ENCODE results near the gene IMMP1L. TPM values are rescaled to one million over a fixed set of nuclear protein-coding genes. Genes with fewer than 3 reads are reported as not detected.

IMMP1L gene
- total and polyA plus RNA-seq, 2 donors (not counting 1 experiment from before 2014, with no cell fraction given): 14.3 to 16.5 TPM

DNA sequence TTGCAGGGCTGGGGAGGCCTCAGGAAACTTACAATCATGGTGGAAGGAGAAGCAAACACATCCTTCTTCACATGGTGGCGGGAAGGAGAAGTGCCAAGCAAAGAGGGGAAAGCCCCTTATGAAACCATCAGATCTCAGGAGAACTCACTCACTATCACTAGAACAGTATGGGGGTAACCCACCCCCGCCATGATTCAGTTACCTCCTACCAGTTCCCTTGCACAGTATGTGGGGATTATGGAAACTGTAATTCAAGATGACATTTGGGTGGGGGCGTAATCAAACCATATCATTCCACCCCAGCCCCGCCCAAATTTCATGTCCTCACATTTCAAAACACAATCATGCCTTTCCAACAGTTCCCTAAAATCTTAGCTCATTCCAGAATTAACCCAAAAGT lies 16.2 kb downstream of the IMMP1L start:
- H4K20me1 ChIP-seq (ENCODE audit: control insufficient read depth, insufficient read depth, low read length, poor library complexity, severe bottlenecking): peaks cover 4% of the 10 kb centered on the region
- no peak overlapping the region for H3K9ac ChIP-seq (ENCODE audit: low read length)
- DNase-seq (no peak), ATAC-seq (ENCODE audit: low read depth) (no peak)
- H3K27me3 ChIP-seq (replicated peaks in 1 of 4; ENCODE audit: control extremely low read depth in 1 of 4, control insufficient read depth in 3 of 4, insufficient read depth in 4 of 4, low read length in 3 of 4): no peaks in the 10 kb centered on the region
- Mint-ChIP-seq H3K27me3 (no peaks in the 10 kb centered on the region), H3K4me3 (no peak overlapping the region), H3K9me3 (ENCODE audit: insufficient read depth) (no peaks in the 10 kb centered on the region), H3K27ac (no peak overlapping the region), H3K4me1 (peaks cover 2% of the 10 kb centered on the region)
- no peak overlapping the region for H3K4me3 ChIP-seq (ENCODE audit: control extremely low read depth in 1 of 5, extremely low read depth in 1 of 5, insufficient read depth in 1 of 5, low read depth in 2 of 5, low read length in 4 of 5)
- H3K4me1 ChIP-seq (ENCODE audit: control insufficient read depth in 2 of 2, insufficient read depth in 2 of 2, low read length in 2 of 2): no peaks in the 10 kb centered on the region
- 100% methylated on average over 2 of the region's 4 CpGs for WGBS (ENCODE audit: insufficient coverage)
- peaks cover 27% of the 10 kb centered on the region for H3K79me2 ChIP-seq (ENCODE audit: control insufficient read depth, insufficient read depth, low read length)
- H3K36me3 ChIP-seq (replicated peaks in 1 of 2; ENCODE audit: control extremely low read depth in 1 of 2, control insufficient read depth in 1 of 2, extremely low read depth in 1 of 2, insufficient read depth in 2 of 2, low read length in 1 of 2): peaks cover 0 to 1% of the 10 kb centered on the region in 2 experiments
- TF ChIP-seq, protein P1, sequence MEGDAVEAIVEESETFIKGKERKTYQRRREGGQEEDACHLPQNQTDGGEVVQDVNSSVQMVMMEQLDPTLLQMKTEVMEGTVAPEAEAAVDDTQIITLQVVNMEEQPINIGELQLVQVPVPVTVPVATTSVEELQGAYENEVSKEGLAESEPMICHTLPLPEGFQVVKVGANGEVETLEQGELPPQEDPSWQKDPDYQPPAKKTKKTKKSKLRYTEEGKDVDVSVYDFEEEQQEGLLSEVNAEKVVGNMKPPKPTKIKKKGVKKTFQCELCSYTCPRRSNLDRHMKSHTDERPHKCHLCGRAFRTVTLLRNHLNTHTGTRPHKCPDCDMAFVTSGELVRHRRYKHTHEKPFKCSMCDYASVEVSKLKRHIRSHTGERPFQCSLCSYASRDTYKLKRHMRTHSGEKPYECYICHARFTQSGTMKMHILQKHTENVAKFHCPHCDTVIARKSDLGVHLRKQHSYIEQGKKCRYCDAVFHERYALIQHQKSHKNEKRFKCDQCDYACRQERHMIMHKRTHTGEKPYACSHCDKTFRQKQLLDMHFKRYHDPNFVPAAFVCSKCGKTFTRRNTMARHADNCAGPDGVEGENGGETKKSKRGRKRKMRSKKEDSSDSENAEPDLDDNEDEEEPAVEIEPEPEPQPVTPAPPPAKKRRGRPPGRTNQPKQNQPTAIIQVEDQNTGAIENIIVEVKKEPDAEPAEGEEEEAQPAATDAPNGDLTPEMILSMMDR (IDR thresholded peaks at IDR 0.05): no peak
- TF ChIP-seq EZH2 (IDR thresholded peaks at IDR 0.05; ENCODE audit: borderline replicate concordance, insufficient read depth, low read depth, low read length, poor library complexity, severe bottlenecking): no peak
- H3K4me2 ChIP-seq (replicated peaks; ENCODE audit: low read depth, low read length, poor library complexity, severe bottlenecking): no peak overlapping the region
- ChIA-PET POLR2A (no interaction called here), CTCF (no interaction called here)
- intact Hi-C loops (cut with micrococcal nuclease): no loop called here
- no peak overlapping the region for H3K27ac ChIP-seq (ENCODE audit: low read length in 2 of 2)
- H3K9me3 ChIP-seq (ENCODE audit: control extremely low read depth in 1 of 3, control insufficient read depth in 2 of 3, insufficient read depth in 1 of 3, low read length in 2 of 3): peaks cover 0 to 11% (median 0%) of the 10 kb centered on the region in 3 donors
- H2AFZ ChIP-seq (ENCODE audit: insufficient read depth, low read depth, low read length, poor library complexity, severe bottlenecking): no peak overlapping the region

DNA sequence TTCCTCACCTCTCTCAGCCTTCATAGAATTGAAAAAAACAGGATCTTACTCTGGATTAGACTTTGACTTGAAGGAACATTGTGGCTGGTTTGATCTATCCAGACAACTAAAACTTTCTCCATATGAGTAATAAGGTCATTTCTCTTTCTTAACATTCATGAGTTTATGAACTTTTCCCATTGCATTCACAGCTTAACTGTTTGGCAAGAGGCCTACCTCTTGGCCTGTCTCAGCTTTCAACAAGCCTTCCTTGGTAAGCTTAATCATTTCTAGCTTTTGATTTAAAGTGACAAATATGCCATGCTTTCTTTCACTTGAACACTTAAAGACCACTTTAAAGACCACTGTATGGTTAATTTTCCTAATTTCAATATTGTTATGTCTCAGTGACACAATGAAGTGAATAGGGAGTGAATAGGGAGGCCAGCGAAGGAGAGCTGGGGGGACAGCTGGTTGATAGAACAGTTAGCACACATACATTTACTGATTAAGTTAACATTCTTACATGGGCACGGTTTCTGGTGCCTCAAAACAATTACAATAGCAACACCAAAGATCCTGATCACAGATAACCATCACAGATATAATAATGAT lies 17.0 kb downstream of the IMMP1L start:
- peaks cover 4% of the 10 kb centered on the region for H4K20me1 ChIP-seq (ENCODE audit: control insufficient read depth, insufficient read depth, low read length, poor library complexity, severe bottlenecking)
- Mint-ChIP-seq H3K9me3 (ENCODE audit: insufficient read depth) (no peaks in the 10 kb centered on the region), H3K4me3 (no peak overlapping the region), H3K27ac (no peak overlapping the region), H3K27me3 (no peaks in the 10 kb centered on the region), H3K4me1 (peaks cover 2% of the 10 kb centered on the region)
- H3K27me3 ChIP-seq (replicated peaks in 1 of 4; ENCODE audit: control extremely low read depth in 1 of 4, control insufficient read depth in 3 of 4, insufficient read depth in 4 of 4, low read length in 3 of 4): no peaks in the 10 kb centered on the region
- intact Hi-C loops (cut with micrococcal nuclease): no loop called here
- POLR2A ChIA-PET: no interaction called here
- ATAC-seq (ENCODE audit: low read depth) (no peak), DNase-seq (no peak)
- no peak for TF ChIP-seq EZH2 (IDR thresholded peaks at IDR 0.05; ENCODE audit: borderline replicate concordance, insufficient read depth, low read depth, low read length, poor library complexity, severe bottlenecking)
- TF ChIP-seq, protein P1 (IDR thresholded peaks at IDR 0.05): no peak
- CTCF ChIA-PET: no interaction called here
- WGBS (ENCODE audit: insufficient coverage): no CpG with 5 or more reads among the region's 2 CpGs
- no peaks in the 10 kb centered on the region for H3K4me1 ChIP-seq (ENCODE audit: control insufficient read depth in 2 of 2, insufficient read depth in 2 of 2, low read length in 2 of 2)
- no peak overlapping the region for H3K9ac ChIP-seq (ENCODE audit: low read length)
- H3K4me3 ChIP-seq (ENCODE audit: control extremely low read depth in 1 of 5, extremely low read depth in 1 of 5, insufficient read depth in 1 of 5, low read depth in 2 of 5, low read length in 4 of 5): no peak overlapping the region
- no peak overlapping the region for H2AFZ ChIP-seq (ENCODE audit: insufficient read depth, low read depth, low read length, poor library complexity, severe bottlenecking)
- peaks cover 0 to 11% (median 0%) of the 10 kb centered on the region in 3 donors for H3K9me3 ChIP-seq (ENCODE audit: control extremely low read depth in 1 of 3, control insufficient read depth in 2 of 3, insufficient read depth in 1 of 3, low read length in 2 of 3)
- peaks cover 0 to 3% of the 10 kb centered on the region in 2 experiments for H3K36me3 ChIP-seq (replicated peaks in 1 of 2; ENCODE audit: control extremely low read depth in 1 of 2, control insufficient read depth in 1 of 2, extremely low read depth in 1 of 2, insufficient read depth in 2 of 2, low read length in 1 of 2)
- H3K27ac ChIP-seq (ENCODE audit: low read length in 2 of 2): no peak overlapping the region
- H3K4me2 ChIP-seq (replicated peaks; ENCODE audit: low read depth, low read length, poor library complexity, severe bottlenecking): no peak overlapping the region
- peaks cover 21% of the 10 kb centered on the region for H3K79me2 ChIP-seq (ENCODE audit: control insufficient read depth, insufficient read depth, low read length)

Measured in B cell (primary cell).